ENCODE results near the gene FAM114A1.

DNA sequence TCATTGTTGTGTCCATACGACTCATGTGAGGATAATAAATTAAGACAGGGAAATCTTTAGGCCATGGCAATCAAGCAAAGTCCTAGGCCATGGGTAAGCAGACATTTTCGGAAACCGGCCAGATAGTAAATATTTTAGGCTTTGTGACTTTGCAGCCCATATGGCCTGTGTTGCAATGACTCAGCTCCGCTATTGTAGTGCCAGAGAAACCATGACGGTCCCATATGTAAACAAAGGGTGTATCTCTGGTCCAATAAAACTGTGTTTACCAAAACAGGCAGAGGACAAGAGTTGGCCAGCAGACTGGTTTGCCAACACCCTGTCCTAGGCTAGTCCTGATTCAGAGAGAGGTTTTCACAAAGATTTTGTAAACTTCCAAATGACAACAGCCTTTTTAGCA is 5.0 kb downstream of the FAM114A1 start:
- TF ChIP-seq, protein P1, sequence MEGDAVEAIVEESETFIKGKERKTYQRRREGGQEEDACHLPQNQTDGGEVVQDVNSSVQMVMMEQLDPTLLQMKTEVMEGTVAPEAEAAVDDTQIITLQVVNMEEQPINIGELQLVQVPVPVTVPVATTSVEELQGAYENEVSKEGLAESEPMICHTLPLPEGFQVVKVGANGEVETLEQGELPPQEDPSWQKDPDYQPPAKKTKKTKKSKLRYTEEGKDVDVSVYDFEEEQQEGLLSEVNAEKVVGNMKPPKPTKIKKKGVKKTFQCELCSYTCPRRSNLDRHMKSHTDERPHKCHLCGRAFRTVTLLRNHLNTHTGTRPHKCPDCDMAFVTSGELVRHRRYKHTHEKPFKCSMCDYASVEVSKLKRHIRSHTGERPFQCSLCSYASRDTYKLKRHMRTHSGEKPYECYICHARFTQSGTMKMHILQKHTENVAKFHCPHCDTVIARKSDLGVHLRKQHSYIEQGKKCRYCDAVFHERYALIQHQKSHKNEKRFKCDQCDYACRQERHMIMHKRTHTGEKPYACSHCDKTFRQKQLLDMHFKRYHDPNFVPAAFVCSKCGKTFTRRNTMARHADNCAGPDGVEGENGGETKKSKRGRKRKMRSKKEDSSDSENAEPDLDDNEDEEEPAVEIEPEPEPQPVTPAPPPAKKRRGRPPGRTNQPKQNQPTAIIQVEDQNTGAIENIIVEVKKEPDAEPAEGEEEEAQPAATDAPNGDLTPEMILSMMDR (IDR thresholded peaks at IDR 0.05) = no peak
- TF ChIP-seq POLR2A (IDR thresholded peaks at IDR 0.05) = peak; percentile 21

All from right lobe of liver (tissue), 4 donors.